ENCODE measurements around the gene DAPK3. TPM values are rescaled to one million over a fixed set of nuclear protein-coding genes. Genes with fewer than 3 reads are reported as not detected.
"Not testable (repeated sequence)": the region's sequence is repeated elsewhere in the genome, so short reads cannot be mapped to it uniquely, and the experiment has no call there.

DAPK3 gene
- polyA plus RNA-seq, 1 donor from 2014 or later = 100 TPM

GRCh38 chr19:3955688-3956087, 15.2 kb downstream of the DAPK3 start:
- Histone ChIP-seq H3F3A (ENCODE audit: insufficient read depth, low read length, poor library complexity, severe bottlenecking) (no peaks in the 10 kb centered on the region), H3K27ac (ENCODE audit: low read length) (no peak overlapping the region), H3K4me3 (ENCODE audit: low read length) (no peak overlapping the region), H2AFZ (ENCODE audit: low read depth, low read length) (no peak overlapping the region), H4K20me1 (ENCODE audit: insufficient read depth) (no peaks in the 10 kb centered on the region), H3K79me2 (replicated peaks; ENCODE audit: insufficient read depth, low read length) (no peaks in the 10 kb centered on the region), H3K36me3 (ENCODE audit: insufficient read depth, low read length) (no peaks in the 10 kb centered on the region), H3K4me2 (ENCODE audit: low read length) (no peak overlapping the region), H3K9me3 (ENCODE audit: low read length) (no peaks in the 10 kb centered on the region), H3K9me2 (ENCODE audit: insufficient read depth, low read length) (no peaks in the 10 kb centered on the region), H3K27me3 (ENCODE audit: insufficient read depth, low read depth, low read length) (no peaks in the 10 kb centered on the region), H3K9ac (ENCODE audit: low read length) (no peak overlapping the region)
- TF ChIP-seq, protein P1, sequence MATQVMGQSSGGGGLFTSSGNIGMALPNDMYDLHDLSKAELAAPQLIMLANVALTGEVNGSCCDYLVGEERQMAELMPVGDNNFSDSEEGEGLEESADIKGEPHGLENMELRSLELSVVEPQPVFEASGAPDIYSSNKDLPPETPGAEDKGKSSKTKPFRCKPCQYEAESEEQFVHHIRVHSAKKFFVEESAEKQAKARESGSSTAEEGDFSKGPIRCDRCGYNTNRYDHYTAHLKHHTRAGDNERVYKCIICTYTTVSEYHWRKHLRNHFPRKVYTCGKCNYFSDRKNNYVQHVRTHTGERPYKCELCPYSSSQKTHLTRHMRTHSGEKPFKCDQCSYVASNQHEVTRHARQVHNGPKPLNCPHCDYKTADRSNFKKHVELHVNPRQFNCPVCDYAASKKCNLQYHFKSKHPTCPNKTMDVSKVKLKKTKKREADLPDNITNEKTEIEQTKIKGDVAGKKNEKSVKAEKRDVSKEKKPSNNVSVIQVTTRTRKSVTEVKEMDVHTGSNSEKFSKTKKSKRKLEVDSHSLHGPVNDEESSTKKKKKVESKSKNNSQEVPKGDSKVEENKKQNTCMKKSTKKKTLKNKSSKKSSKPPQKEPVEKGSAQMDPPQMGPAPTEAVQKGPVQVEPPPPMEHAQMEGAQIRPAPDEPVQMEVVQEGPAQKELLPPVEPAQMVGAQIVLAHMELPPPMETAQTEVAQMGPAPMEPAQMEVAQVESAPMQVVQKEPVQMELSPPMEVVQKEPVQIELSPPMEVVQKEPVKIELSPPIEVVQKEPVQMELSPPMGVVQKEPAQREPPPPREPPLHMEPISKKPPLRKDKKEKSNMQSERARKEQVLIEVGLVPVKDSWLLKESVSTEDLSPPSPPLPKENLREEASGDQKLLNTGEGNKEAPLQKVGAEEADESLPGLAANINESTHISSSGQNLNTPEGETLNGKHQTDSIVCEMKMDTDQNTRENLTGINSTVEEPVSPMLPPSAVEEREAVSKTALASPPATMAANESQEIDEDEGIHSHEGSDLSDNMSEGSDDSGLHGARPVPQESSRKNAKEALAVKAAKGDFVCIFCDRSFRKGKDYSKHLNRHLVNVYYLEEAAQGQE (IDR thresholded peaks at IDR 0.05; ENCODE audit: borderline replicate concordance) = no peak
- TF ChIP-seq MXI1 (conservative IDR thresholded peaks at IDR 0.05; ENCODE audit: poor library complexity, severe bottlenecking) = no peak

DNA sequence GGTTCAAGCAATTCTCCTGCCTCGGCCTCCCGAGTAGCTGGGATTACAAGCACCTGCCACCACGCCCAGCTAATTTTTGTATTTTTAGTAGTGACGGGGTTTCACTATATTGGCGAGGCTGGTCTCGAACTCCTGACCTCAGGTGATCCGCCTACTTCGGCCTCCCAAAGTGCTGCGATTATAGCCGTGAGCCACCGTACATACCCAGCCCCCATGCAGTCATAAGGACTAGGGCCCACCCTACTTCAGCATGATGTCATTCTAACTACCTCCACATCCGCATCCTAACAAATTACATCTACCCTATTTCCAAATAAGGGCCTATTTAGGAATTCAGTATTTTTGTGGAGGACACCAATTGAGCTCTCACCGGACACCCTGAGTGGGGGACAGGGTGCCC, 15.6 kb downstream of the DAPK3 start:
- not testable (repeated sequence) for H3K9me2 ChIP-seq (ENCODE audit: insufficient read depth, low read length); H3K79me2 ChIP-seq (replicated peaks; ENCODE audit: insufficient read depth, low read length); H3K4me3 ChIP-seq (ENCODE audit: low read length); H3K27me3 ChIP-seq (ENCODE audit: insufficient read depth, low read depth, low read length); H4K20me1 ChIP-seq (ENCODE audit: insufficient read depth); H3K36me3 ChIP-seq (ENCODE audit: insufficient read depth, low read length); H3K9me3 ChIP-seq (ENCODE audit: low read length); H2AFZ ChIP-seq (ENCODE audit: low read depth, low read length); H3K9ac ChIP-seq (ENCODE audit: low read length); H3K4me2 ChIP-seq (ENCODE audit: low read length); H3F3A ChIP-seq (ENCODE audit: insufficient read depth, low read length, poor library complexity, severe bottlenecking); H3K27ac ChIP-seq (ENCODE audit: low read length)

DNA sequence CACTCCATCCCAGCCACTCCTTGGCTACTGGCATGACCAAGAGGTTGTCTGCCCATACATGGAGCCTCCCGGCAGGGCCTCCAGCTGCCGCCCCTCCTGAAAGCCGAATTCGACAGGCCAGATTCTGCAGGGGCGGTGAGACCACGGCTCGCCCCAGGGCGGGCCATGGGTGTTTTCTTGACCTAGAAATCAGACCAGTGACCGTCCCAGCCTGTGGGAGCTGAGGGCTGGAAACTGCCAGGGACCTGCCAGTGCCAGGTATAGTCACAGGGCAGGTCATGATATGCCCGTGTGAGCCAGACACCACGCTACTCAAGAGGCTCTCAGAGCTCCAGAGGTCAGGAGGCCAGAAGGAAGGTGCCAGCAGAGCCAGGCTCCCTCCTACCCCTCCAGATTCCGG, 16.8 kb downstream of the DAPK3 start:
- Histone ChIP-seq H3K4me2 (ENCODE audit: low read length) (no peak overlapping the region), H3K9me2 (ENCODE audit: insufficient read depth, low read length) (no peaks in the 10 kb centered on the region)

GRCh38 chr19:3952755-3953276, 18.1 kb downstream of the DAPK3 start:
- H3K27ac ChIP-seq (ENCODE audit: low read length); H3K36me3 ChIP-seq (ENCODE audit: insufficient read depth, low read length); H2AFZ ChIP-seq (ENCODE audit: low read depth, low read length); H3K79me2 ChIP-seq (replicated peaks; ENCODE audit: insufficient read depth, low read length); H3F3A ChIP-seq (ENCODE audit: insufficient read depth, low read length, poor library complexity, severe bottlenecking); H3K9ac ChIP-seq (ENCODE audit: low read length); H3K4me3 ChIP-seq (ENCODE audit: low read length); H3K27me3 ChIP-seq (ENCODE audit: insufficient read depth, low read depth, low read length); H3K9me2 ChIP-seq (ENCODE audit: insufficient read depth, low read length); H3K4me2 ChIP-seq (ENCODE audit: low read length); H3K9me3 ChIP-seq (ENCODE audit: low read length); H4K20me1 ChIP-seq (ENCODE audit: insufficient read depth): not testable (repeated sequence)

More for the DNA sequence above, 16.8 kb downstream of the DAPK3 start:
- TF ChIP-seq TAF1 (IDR thresholded peaks at IDR 0.05; ENCODE audit: low read depth) (no peak), EZH2 (IDR thresholded peaks at IDR 0.05; ENCODE audit: borderline replicate concordance, insufficient read depth, low read length, poor library complexity, severe bottlenecking) (no peak)
- TF ChIP-seq, protein P2, sequence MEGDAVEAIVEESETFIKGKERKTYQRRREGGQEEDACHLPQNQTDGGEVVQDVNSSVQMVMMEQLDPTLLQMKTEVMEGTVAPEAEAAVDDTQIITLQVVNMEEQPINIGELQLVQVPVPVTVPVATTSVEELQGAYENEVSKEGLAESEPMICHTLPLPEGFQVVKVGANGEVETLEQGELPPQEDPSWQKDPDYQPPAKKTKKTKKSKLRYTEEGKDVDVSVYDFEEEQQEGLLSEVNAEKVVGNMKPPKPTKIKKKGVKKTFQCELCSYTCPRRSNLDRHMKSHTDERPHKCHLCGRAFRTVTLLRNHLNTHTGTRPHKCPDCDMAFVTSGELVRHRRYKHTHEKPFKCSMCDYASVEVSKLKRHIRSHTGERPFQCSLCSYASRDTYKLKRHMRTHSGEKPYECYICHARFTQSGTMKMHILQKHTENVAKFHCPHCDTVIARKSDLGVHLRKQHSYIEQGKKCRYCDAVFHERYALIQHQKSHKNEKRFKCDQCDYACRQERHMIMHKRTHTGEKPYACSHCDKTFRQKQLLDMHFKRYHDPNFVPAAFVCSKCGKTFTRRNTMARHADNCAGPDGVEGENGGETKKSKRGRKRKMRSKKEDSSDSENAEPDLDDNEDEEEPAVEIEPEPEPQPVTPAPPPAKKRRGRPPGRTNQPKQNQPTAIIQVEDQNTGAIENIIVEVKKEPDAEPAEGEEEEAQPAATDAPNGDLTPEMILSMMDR (IDR thresholded peaks at IDR 0.05; ENCODE audit: poor library complexity, severe bottlenecking) = no peak
- H3K36me3 ChIP-seq (ENCODE audit: insufficient read depth, low read length) = no peaks in the 10 kb centered on the region
- H3K4me3 ChIP-seq (ENCODE audit: low read length) = no peak overlapping the region
- H3K9ac ChIP-seq (ENCODE audit: low read length) = no peak overlapping the region
- no peaks in the 10 kb centered on the region for H3F3A ChIP-seq (ENCODE audit: insufficient read depth, low read length, poor library complexity, severe bottlenecking)
- H3K27me3 ChIP-seq (ENCODE audit: insufficient read depth, low read depth, low read length) = no peaks in the 10 kb centered on the region
- no peaks in the 10 kb centered on the region for H3K9me3 ChIP-seq (ENCODE audit: low read length)
- H3K27ac ChIP-seq (ENCODE audit: low read length) = no peak overlapping the region
- no peaks in the 10 kb centered on the region for H3K79me2 ChIP-seq (replicated peaks; ENCODE audit: insufficient read depth, low read length)
- H2AFZ ChIP-seq (ENCODE audit: low read depth, low read length) = no peak overlapping the region
- no peaks in the 10 kb centered on the region for H4K20me1 ChIP-seq (ENCODE audit: insufficient read depth)
